ENCODE data around the gene CCNH.

The CCNH gene

DNA sequence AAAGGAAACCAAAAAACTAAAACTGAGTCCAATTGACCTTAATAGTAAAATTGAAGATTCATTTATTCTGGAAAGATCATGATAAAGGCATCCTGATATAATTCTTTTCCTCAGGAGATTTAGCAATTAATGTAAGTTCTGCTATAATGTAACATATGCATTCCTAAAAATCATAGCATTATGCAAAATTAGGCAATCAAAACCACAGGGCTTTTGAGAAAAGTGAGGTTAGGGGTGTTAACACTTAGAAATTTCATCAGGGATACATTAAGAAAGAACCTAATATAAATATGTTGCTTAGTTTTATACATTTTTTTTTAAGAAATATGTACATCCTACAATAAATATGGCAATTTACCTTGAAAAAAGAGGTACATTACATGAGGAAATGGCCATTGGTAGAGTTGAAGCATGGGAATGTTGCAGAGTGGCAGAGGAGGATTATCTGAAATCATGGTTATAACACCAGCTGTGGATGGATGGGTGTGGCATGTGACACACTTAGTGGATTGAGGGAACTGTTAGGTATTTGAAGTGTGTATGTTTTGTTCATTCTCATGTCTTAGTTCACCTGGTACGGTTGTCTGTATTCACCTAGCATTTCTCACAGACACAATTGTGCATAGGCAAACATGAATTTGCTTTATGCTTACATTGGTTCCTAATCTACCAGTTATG, 51.1 kb downstream of the CCNH start:
- Histone ChIP-seq H3K27ac (ENCODE audit: low read depth, low read length, severe bottlenecking) (no peak overlapping the region), H3K36me3 (ENCODE audit: control insufficient read depth, insufficient read depth, low read length) (peaks cover 16% of the 10 kb centered on the region), H3K4me1 (ENCODE audit: control insufficient read depth, insufficient read depth, low read length, poor library complexity, severe bottlenecking) (no peaks in the 10 kb centered on the region), H3K9me3 (ENCODE audit: control insufficient read depth, low read length) (no peaks in the 10 kb centered on the region), H3K4me3 (ENCODE audit: extremely low read depth, insufficient read depth, low read length, poor library complexity, severe bottlenecking) (no peak overlapping the region)
- WGBS, 2 experiments (ENCODE audit: insufficient coverage in 2 of 2), result no CpG with 5 or more reads among the region's 1 CpG

DNA sequence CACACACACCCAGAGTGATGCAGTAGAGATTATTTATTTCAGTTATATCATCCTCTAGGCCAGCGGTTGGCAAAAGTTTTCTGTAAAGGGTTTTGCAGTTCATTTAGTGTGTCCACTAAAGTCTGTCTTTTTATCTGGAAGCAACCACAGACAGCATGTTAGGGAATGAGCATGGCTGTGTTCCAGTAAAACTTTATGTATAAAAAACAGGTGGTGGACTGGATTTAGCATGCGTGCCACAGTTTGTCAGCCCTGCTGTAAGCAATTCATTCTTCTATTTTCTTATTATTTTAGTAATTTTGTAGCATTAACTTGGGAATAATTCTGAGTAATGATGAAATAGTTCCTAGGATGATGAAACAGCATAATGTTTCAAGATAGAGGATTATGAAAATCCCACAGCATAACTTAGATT, 51.7 kb downstream of the CCNH start:
- no CpG with 5 or more reads among the region's 2 CpGs for WGBS, 2 experiments (ENCODE audit: insufficient coverage in 2 of 2)
- Histone ChIP-seq H3K36me3 (ENCODE audit: control insufficient read depth, insufficient read depth, low read length) (peaks cover 21% of the 10 kb centered on the region), H3K9me3 (ENCODE audit: control insufficient read depth, low read length) (no peaks in the 10 kb centered on the region), H3K4me3 (ENCODE audit: extremely low read depth, insufficient read depth, low read length, poor library complexity, severe bottlenecking) (no peak overlapping the region), H3K4me1 (ENCODE audit: control insufficient read depth, insufficient read depth, low read length, poor library complexity, severe bottlenecking) (no peaks in the 10 kb centered on the region), H3K27ac (ENCODE audit: low read depth, low read length, severe bottlenecking) (no peak overlapping the region)

DNA sequence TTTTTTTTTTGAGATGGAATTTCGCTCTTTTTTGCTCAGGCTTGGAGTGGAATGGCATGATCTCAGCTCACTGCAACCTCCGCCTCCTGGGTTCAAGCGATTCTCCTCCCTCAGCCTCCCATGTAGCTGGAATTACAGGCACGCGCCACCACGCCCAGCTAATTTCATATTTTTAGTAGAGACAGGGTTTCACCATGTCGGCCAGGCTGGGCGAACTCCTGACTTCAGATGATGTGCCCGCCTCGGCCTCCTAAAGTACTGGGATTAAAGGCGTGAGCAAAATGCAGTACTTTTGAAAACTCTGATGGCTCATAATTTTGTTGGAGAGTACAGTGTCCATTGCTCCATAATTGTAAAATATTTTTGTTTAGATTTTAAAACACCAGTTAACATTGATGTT, 52.6 kb downstream of the CCNH start:
- no peaks in the 10 kb centered on the region for H3K9me3 ChIP-seq (ENCODE audit: control insufficient read depth, low read length)
- H3K4me1 ChIP-seq (ENCODE audit: control insufficient read depth, insufficient read depth, low read length, poor library complexity, severe bottlenecking), result no peaks in the 10 kb centered on the region
- no peak overlapping the region for H3K4me3 ChIP-seq (ENCODE audit: extremely low read depth, insufficient read depth, low read length, poor library complexity, severe bottlenecking)
- no peak overlapping the region for H3K27ac ChIP-seq (ENCODE audit: low read depth, low read length, severe bottlenecking)
- peaks cover 29% of the 10 kb centered on the region for H3K36me3 ChIP-seq (ENCODE audit: control insufficient read depth, insufficient read depth, low read length)
- WGBS, 2 experiments (ENCODE audit: insufficient coverage in 2 of 2), result 80 to 81% methylated on average over 7 to 10 of the region's 11 CpGs

DNA sequence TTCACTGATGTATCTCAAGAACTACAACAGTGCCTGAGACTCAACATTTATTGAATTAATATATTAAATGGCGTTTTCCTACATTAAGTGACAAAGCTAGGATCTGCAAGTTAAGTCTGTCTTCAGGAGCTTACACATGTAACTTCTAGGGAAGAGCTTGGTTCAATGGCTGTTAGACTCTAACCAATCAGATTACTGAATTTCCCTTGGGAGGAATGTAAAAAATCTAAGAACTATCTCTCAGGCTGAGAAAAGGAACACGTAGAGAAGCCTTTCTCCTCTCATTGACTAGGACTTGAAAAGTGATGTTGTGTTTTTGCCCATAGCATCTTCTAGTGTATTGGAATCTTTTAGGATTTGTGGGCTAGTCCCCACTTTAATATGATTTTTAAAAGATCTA, 53.6 kb downstream of the CCNH start:
- Histone ChIP-seq H3K9me3 (ENCODE audit: control insufficient read depth, low read length) (no peaks in the 10 kb centered on the region), H3K4me3 (ENCODE audit: extremely low read depth, insufficient read depth, low read length, poor library complexity, severe bottlenecking) (no peak overlapping the region), H3K27ac (ENCODE audit: low read depth, low read length, severe bottlenecking) (no peak overlapping the region), H3K36me3 (ENCODE audit: control insufficient read depth, insufficient read depth, low read length) (peaks cover 39% of the 10 kb centered on the region), H3K4me1 (ENCODE audit: control insufficient read depth, insufficient read depth, low read length, poor library complexity, severe bottlenecking) (no peaks in the 10 kb centered on the region)
- WGBS, 2 experiments (ENCODE audit: insufficient coverage in 2 of 2), result no CpG with 5 or more reads among the region's 2 CpGs

DNA sequence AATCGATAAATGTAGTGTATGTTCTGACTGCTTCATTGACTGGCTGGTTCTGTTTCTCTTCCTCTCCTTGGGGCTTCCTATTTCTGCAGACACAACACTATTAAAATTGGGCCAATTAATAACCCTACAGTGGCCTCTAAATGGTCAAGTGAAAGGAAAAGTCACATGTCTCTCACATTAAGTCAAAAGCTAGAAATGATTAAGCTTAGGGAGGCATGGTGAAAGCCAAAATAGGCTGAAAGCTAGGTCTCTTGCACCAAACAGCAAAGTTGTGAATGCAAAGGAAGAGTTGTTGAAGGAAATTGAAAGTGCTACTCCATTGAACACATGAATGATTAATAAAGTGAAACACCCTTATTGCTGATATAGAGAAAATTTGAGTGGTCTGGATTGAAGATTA, 58.2 kb downstream of the CCNH start:
- Histone ChIP-seq H3K4me3 (ENCODE audit: extremely low read depth, insufficient read depth, low read length, poor library complexity, severe bottlenecking) (no peak overlapping the region), H3K9me3 (ENCODE audit: control insufficient read depth, low read length) (no peaks in the 10 kb centered on the region), H3K27ac (ENCODE audit: low read depth, low read length, severe bottlenecking) (no peak overlapping the region), H3K36me3 (ENCODE audit: control insufficient read depth, insufficient read depth, low read length) (peaks cover 39% of the 10 kb centered on the region), H3K4me1 (ENCODE audit: control insufficient read depth, insufficient read depth, low read length, poor library complexity, severe bottlenecking) (no peaks in the 10 kb centered on the region)
- WGBS, 2 experiments (ENCODE audit: insufficient coverage in 2 of 2), result no CpG with 5 or more reads among the region's 1 CpG

DNA sequence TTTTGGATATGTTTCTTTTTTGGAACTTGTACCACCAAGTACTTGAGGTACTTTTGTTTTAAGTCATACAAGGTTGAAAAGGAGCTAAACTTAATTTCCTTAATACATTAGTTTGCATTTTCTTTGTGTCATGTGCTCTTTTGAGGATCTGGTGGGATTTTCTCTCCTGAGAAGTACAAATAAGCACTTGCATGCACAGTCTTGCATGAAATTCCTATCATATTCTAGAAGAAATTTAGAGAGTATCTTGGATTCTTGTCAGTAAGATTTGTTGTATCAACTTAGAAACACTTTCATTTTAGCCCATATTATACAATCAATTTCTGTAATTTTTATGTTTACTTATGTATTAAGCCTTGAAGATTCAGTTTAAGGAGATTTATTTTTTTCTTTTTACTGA, 64.9 kb downstream of the CCNH start:
- no peaks in the 10 kb centered on the region for H3K4me1 ChIP-seq (ENCODE audit: control insufficient read depth, insufficient read depth, low read length, poor library complexity, severe bottlenecking)
- H3K9me3 ChIP-seq (ENCODE audit: control insufficient read depth, low read length), result no peaks in the 10 kb centered on the region
- H3K36me3 ChIP-seq (ENCODE audit: control insufficient read depth, insufficient read depth, low read length), result peaks cover 25% of the 10 kb centered on the region
- H3K27ac ChIP-seq (ENCODE audit: low read depth, low read length, severe bottlenecking), result no peak overlapping the region
- H3K4me3 ChIP-seq (ENCODE audit: extremely low read depth, insufficient read depth, low read length, poor library complexity, severe bottlenecking), result no peak overlapping the region

DNA sequence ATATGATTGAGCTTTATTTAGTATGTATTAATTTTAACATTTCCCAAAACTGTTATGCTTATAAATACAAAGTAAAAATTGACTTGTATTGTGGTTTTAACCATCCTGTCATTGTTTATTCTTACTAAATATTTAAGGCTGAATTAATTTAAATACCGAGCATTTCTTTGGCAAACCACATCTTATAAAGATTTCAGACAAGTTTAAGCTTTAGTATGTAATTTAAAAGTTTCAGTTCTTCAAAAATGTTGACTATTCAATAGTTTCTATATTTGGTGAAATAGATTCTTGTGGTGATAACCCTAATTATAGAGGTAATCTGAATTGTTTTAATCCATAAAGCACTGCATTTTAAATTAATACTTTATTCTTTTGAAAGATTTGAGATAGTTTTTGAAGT, 65.5 kb downstream of the CCNH start:
- no peaks in the 10 kb centered on the region for H3K9me3 ChIP-seq (ENCODE audit: control insufficient read depth, low read length)
- no peak overlapping the region for H3K27ac ChIP-seq (ENCODE audit: low read depth, low read length, severe bottlenecking)
- H3K4me3 ChIP-seq (ENCODE audit: extremely low read depth, insufficient read depth, low read length, poor library complexity, severe bottlenecking), result no peak overlapping the region
- H3K36me3 ChIP-seq (ENCODE audit: control insufficient read depth, insufficient read depth, low read length), result peaks cover 28% of the 10 kb centered on the region
- H3K4me1 ChIP-seq (ENCODE audit: control insufficient read depth, insufficient read depth, low read length, poor library complexity, severe bottlenecking), result no peaks in the 10 kb centered on the region
- WGBS, 2 experiments (ENCODE audit: insufficient coverage in 2 of 2), result no CpG with 5 or more reads among the region's 1 CpG
